K562 (cell line): ENCODE measurements around the gene PAH. TPM values are rescaled to one million over a fixed set of nuclear protein-coding genes. Genes with fewer than 3 reads are reported as not detected.

ENCODE experiments used
- ARHGAP35 ChIP-seq: fragments of 450-650 bp; IDR thresholded peaks from 2 replicates; pipeline ENCODE4 v1.6.1; 2018; ENCODE audit not compliant: partially characterized antibody
- ERF ChIP-seq: fragments of 450-650 bp; formaldehyde crosslinking; IDR thresholded peaks from 2 replicates; pipeline ENCODE4 v1.4.0; 2020; ENCODE audit warnings: mild to moderate bottlenecking, mixed read lengths
- MECOM ChIP-seq: fragments of 250-450 bp; sonication (Bioruptor Pico); IDR thresholded peaks from 2 replicates; pipeline ENCODE4 v1.8.0; 2022; ENCODE audit warnings: inconsistent platforms
- MEIS2 ChIP-seq: fragments of 450-650 bp; IDR thresholded peaks from 2 replicates; pipeline ENCODE4 v1.6.1; 2014; ENCODE audit warnings: mild to moderate bottlenecking; ENCODE audit not compliant: partially characterized antibody
- NR2C2 ChIP-seq, 2 experiments: fragments of 200-800 bp in 1 of 2; sonication (Bioruptor generic) in 1 of 2; sonication (generic) in 1 of 2; formaldehyde crosslinking in 1 of 2; IDR thresholded peaks; 2 replicates each; pipeline versions ENCODE4 v1.6.1 to v1.8.0; 2016 to 2022; ENCODE audit warnings: mild to moderate bottlenecking in 1 of 2, missing compliant biosample characterization in 1 of 2, missing genetic modification characterization in 1 of 2, missing genetic modification reagents in 1 of 2
- POLR2H ChIP-seq: IDR thresholded peaks from 2 replicates; pipeline ENCODE4 v1.6.1; 2016; ENCODE audit warnings: missing genetic modification characterization, low read depth, mild to moderate bottlenecking, control low read depth, missing compliant biosample characterization, moderate library complexity
- POU5F1 ChIP-seq: fragments of 150-350 bp; IDR thresholded peaks from 2 replicates; pipeline ENCODE4 v1.6.1; 2014; ENCODE audit warnings: borderline replicate concordance, low read length, low read depth, mild to moderate bottlenecking; ENCODE audit not compliant: partially characterized antibody
- SRSF7 ChIP-seq: fragments of 200-400 bp; formaldehyde crosslinking; optimal IDR thresholded peaks from 2 replicates; pipeline ENCODE3; 2017; ENCODE audit warnings: mild to moderate bottlenecking, low read depth, low read length
- THRAP3 ChIP-seq: fragments of 450-650 bp; IDR thresholded peaks from 2 replicates; pipeline ENCODE4 v1.6.1; 2016; ENCODE audit warnings: mild to moderate bottlenecking, inconsistent platforms, borderline replicate concordance
- ZNF175 ChIP-seq: fragments of 200-800 bp; sonication (Bioruptor generic); IDR thresholded peaks from 2 replicates; pipeline ENCODE4 v1.6.1; 2016; ENCODE audit warnings: low read depth, mild to moderate bottlenecking, missing genetic modification characterization, missing compliant biosample characterization
- ZNF184 ChIP-seq: sonication (generic); formaldehyde crosslinking; IDR thresholded peaks from 2 replicates; pipeline ENCODE4 v1.5.0; 2020; ENCODE audit warnings: missing genetic modification reagents
- ZNF57 ChIP-seq: fragments of 450-650 bp; formaldehyde crosslinking; IDR thresholded peaks from 2 replicates; pipeline ENCODE4 v1.4.0; 2020; ENCODE audit warnings: mild to moderate bottlenecking, moderate library complexity
- polyA plus RNA-seq, 8 experiments: library from polyadenylated mRNA; depleted of rRNA in 4 of 8; stranded (reverse) in 5 of 8; unstranded in 3 of 8; fragments of >200 nt; fragmentation: Nextera tagmentation in 2 of 8; fragmentation: Illumina TruSeq in 1 of 8; extraction: Ambion mirVana in 2 of 8; extraction: Trizol in 1 of 8; gene quantifications; 2 replicates each; pipeline versions ENCODE4 v1.2.1 to v1.2.3, GENCODE V29; 2011 to 2014; ENCODE audit warnings: inconsistent platforms in 1 of 8, missing spikeins in 1 of 8
- total RNA-seq, 7 experiments: library from RNA; depleted of rRNA in 6 of 7; stranded (reverse); fragments of >200 nt in 6 of 7; fragmentation: Illumina TruSeq in 2 of 7; extraction: Trizol in 2 of 7; gene quantifications; 2 replicates each; pipeline versions ENCODE4 v1.2.1 to v1.2.3, GENCODE V29; 2011 to 2021; ENCODE audit warnings: low replicate concordance in 1 of 7
- TF ChIP-seq, protein P1 (sequence below): fragments of 200-800 bp; sonication (Bioruptor generic); IDR thresholded peaks from 2 replicates; pipeline ENCODE4 v1.6.1; 2017; ENCODE audit warnings: missing genetic modification characterization, missing compliant biosample characterization
- TF ChIP-seq, protein P2 (sequence below): sonication (generic); formaldehyde crosslinking; IDR thresholded peaks from 2 replicates; pipeline ENCODE4 v1.8.1; 2023; ENCODE audit warnings: mild to moderate bottlenecking, missing genetic modification reagents, moderate library complexity

PAH gene
- total and polyA plus RNA-seq, 9 of the 15 experiments (the other 6 are each of a cell fraction or from before 2014, with no cell fraction given) = 0.13 to 0.75 (median 0.69) TPM; not detected in 6

DNA sequence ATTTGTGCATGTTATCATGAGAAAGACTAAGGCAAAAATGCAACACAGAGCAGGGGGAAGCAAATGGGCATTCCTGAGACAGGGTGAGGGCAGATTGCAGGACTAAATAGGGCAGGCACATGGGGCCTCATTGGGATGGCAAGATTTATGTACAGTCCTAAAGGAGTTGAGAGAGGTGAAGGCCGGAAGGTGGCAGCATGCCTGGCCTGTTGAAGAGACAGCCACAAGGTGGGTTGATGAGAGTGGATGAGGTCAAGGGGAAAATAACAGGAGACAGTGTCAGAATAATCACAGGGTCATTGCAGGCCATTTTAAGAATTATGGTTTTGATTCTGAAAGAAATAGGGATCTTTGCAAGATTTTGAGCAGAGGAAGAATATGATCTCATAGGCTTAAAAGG, 21.0 kb downstream of the PAH start (continued):
- TF ChIP-seq ZNF175 (CRISPR knock-in tag) = no peak
- TF ChIP-seq MECOM = no peak
- TF ChIP-seq, protein P1, sequence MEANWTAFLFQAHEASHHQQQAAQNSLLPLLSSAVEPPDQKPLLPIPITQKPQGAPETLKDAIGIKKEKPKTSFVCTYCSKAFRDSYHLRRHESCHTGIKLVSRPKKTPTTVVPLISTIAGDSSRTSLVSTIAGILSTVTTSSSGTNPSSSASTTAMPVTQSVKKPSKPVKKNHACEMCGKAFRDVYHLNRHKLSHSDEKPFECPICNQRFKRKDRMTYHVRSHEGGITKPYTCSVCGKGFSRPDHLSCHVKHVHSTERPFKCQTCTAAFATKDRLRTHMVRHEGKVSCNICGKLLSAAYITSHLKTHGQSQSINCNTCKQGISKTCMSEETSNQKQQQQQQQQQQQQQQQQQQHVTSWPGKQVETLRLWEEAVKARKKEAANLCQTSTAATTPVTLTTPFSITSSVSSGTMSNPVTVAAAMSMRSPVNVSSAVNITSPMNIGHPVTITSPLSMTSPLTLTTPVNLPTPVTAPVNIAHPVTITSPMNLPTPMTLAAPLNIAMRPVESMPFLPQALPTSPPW (CRISPR knock-in tag) = no peak
- peak; percentile 22 for TF ChIP-seq MEIS2
- no peak for TF ChIP-seq ZNF57 (CRISPR knock-in tag)
- TF ChIP-seq NR2C2 (CRISPR knock-in tag; IDR thresholded peaks at IDR 0.05) = no peak
- no peak for TF ChIP-seq NR2C2 (tag; IDR thresholded peaks at IDR 0.05)
- TF ChIP-seq POU5F1 = no peak
- TF ChIP-seq, protein P2, sequence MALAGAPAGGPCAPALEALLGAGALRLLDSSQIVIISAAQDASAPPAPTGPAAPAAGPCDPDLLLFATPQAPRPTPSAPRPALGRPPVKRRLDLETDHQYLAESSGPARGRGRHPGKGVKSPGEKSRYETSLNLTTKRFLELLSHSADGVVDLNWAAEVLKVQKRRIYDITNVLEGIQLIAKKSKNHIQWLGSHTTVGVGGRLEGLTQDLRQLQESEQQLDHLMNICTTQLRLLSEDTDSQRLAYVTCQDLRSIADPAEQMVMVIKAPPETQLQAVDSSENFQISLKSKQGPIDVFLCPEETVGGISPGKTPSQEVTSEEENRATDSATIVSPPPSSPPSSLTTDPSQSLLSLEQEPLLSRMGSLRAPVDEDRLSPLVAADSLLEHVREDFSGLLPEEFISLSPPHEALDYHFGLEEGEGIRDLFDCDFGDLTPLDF (CRISPR knock-in tag) = no peak
- no peak for TF ChIP-seq ZNF184 (CRISPR knock-in tag)
- no peak for TF ChIP-seq POLR2H (tag)
- no peak for TF ChIP-seq ARHGAP35
- TF ChIP-seq SRSF7 = no peak
- TF ChIP-seq THRAP3 = no peak
- no peak for TF ChIP-seq ERF (CRISPR knock-in tag)
